Left cardiac atrium (tissue), 4 donors: ENCODE measurements around the gene DHODH. TPM values are rescaled to one million over a fixed set of nuclear protein-coding genes. Genes with fewer than 3 reads are reported as not detected.
"Not testable (repeated sequence)": the region's sequence is repeated elsewhere in the genome, so short reads cannot be mapped to it uniquely, and the experiment has no call there.

Experiments used
- ATAC-seq, 2 donors: fragments of 200-7000 bp; cut with Tn5 transposase; one replicate each; pipeline ENCODE4 v1.9.1; 2020; ENCODE audit warnings: mild to moderate bottlenecking in 2 of 2, moderate library complexity in 2 of 2
- DNase-seq: peaks from one replicate; pipeline ENCODE4 v3.0.0-alpha.2; 2020
- intact Hi-C, 2 donors: fragments of 100-400 bp; cut with DNase I; formaldehyde crosslinking; loops; one replicate each; pipeline versions ENCODE4 v1.14.1 to v1.15.1; 2022 to 2023
- total RNA-seq, 2 donors: library from RNA; stranded (reverse); fragmentation: NEBNext Ultra II Directional; extraction: Animal tissue kit (Norgen Biotek cat#: 25700); gene quantifications; one replicate each; pipeline ENCODE4 v1.2.1, GENCODE V29; 2021
- donor health status: DM: no; HTN: yes; CAD: no.
- donor health status: DM: no; HTN: yes; CAD: no; lungs with severe emphysema.
- donor health status: DM: yes; HTN: yes; CAD: no.
- donor health status: Dilated cardiomyopathy.

Gene DHODH
- total RNA-seq, 2 donors from 2014 or later: 34.5 to 44.3 TPM

DNA sequence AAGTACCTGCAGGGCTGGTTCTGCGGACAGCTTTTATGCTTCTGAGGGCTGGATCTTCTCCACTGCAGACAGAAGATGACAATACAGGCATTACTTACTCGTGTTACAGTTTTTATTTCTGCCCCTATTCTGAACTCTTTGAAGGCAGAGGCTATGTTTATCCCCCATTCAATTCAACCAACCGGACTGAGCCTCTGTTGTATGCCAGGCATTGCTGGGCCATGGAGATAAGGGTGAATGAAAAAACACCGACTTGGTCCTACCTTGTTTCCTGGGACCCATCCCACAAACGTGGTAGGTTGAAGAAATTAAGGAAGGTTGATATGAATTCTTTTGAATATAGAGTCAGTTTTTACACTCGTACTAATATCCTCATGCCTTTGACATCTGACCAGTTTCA is 35.8 kb downstream of the DHODH start:
- intact Hi-C loops: no loop called here

GRCh38 chr16:72044825-72045359 is 36.3 kb downstream of the DHODH start:
- DNase-seq (no peak), ATAC-seq (no peak)
- intact Hi-C loops: no loop called here

More for the DNA sequence above, 35.8 kb downstream of the DHODH start:
- DNase-seq: no peak
- ATAC-seq: no peak

DNA sequence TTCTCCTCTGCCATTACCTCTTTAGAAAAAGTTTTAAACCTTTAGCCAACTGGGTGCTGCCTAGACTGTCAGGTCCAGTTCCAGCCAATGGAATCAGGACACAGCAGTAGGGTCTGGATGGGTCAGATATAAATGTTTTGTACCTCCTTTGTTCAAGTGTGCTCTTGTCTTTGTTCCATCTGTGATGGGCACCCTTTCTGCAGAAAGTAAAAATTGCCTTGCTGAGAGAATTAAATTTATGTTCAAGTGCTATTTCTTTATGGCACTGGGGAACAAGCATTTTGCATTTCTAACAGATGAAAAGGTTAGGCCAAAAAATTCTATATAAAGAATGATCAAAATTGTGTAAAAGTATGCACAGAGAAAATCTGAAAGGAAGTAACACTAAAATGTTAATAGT is 40.6 kb downstream of the DHODH start:
- intact Hi-C loops: no loop called here
- ATAC-seq (no peak), DNase-seq (no peak)

- ATAC-seq (peak; percentile 54 to 74), DNase-seq (no peak)
- intact Hi-C loops: no loop called here
These were observed 42.4 kb downstream of the DHODH start for GRCh38 chr16:72050769-72051464.

DNA sequence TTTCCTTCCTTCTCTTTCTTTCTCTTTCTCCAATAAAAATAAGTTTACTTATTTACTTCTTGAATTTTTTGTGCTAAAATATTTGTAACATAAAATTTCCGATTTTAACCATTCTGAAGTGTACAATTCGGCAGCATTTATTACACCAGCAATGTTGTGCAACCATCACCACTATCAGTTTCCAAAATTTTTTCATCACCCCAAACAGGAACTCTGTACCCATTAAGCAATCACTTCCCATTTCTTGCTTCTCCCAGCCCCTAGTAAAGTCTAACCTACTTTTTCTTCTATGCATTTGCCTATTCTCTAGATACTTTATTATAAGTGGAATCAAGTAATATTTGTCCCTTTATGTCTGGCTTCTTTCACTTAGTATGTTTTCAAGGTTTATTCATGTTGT is 43.3 kb downstream of the DHODH start:
- ATAC-seq: peak; percentile 36 to 40
- intact Hi-C loops: no loop called here
- no peak for DNase-seq

DNA sequence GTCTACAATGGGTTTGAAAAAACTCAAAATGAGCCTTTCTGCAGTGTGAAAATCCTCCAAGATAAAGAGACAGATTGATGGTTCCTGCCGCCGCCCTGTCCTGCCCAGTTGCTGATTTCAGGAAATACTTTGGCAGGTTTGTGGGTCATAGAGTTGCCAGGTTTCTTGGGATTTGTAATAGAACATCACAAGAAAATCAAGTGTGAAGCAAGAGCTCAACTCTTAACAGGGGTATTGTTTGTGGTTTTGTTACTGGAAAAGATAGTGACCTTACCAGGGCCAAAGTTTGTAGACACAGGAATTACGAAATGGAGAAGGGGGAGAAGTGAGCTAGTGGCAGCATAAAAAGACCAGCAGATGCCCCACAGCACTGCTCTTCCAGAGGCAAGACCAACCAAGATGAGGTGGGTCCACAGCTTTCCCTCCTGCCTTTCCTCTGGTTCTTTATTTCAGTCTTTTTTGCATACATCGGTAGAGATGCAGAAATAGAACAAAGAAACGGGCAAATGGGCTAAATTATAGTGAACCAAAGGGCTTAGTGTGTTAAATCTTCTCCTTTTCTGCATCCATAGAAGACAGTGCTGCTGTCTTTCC is 45.8 kb downstream of the DHODH start, which contains the start of gene HP:
TSS of gene HP (plus strand) at position 252 of the 594 bp plus-strand sequence. CDS start at position 400, 148 bp downstream.
- DNase-seq, intact Hi-C loops: not testable (repeated sequence)
- ATAC-seq: peak; percentile 43 to 63

- intact Hi-C loops: no loop called here
These were observed 47.4 kb downstream of the DHODH start for GRCh38 chr16:72055911-72056310.

DNA sequence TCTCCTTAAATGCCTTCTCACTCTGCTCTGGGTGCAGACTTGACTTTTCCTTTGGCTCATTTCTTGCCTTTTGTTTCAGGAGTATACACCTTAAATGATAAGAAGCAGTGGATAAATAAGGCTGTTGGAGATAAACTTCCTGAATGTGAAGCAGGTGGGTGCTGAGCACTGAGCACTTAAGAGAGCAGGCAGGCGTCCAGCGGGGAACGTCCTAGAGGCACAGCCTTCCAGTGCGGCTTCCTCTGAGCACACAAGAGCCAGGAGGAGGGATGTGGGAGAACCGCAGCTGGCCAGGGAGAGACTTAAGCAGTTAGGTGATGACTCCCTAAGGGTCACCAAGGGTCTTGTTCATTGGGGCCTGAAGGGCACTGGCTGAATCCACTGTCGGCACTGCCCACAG is 48.8 kb downstream of the DHODH start:
- intact Hi-C loops, DNase-seq: not testable (repeated sequence)
- peak in 1 of 2 donors; percentile 35 for ATAC-seq

More at GRCh38 chr16:72055911-72056310, 47.4 kb downstream of the DHODH start:
- no peak for DNase-seq
- ATAC-seq: no peak

GRCh38 chr16:72059060-72059459 is 50.5 kb downstream of the DHODH start:
- intact Hi-C loops, DNase-seq: not testable (repeated sequence)
- peak in 1 of 2 donors; percentile 24 for ATAC-seq

- DNase-seq (no peak), ATAC-seq (no peak)
- intact Hi-C loops: no loop called here
These were observed 51.9 kb downstream of the DHODH start for GRCh38 chr16:72060405-72060804.

GRCh38 chr16:72061564-72061963 is 53.0 kb downstream of the DHODH start:
- intact Hi-C loops: no loop called here
- DNase-seq (no peak), ATAC-seq (no peak)

DNA sequence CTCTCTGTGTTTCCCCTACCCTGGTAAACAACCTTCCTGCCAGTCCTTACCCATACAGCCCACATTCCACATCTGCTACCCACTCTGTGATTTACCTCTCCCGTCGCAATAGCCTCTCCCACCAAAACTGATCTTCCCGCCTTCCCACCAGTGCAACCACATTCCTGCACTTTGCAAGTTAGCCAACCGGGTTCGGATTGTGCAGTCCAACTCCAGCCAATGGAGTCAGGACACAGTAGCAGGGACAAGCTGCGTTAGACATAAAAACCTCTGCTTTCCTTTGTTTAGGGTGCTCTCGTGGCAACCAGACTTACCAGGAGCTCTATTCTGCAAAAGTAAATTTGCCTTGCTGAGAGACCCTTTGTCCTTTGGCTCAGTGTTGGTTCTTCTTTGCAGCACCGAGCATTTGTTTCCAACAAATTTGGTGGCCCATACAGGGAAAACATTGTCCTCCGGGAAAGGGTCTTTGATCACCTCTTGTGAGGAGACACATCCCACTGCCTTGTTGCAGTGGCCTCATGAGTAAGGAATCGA is 55.9 kb downstream of the DHODH start:
- DNase-seq (no peak), ATAC-seq (no peak)
- intact Hi-C loops: no loop called here

DNA sequence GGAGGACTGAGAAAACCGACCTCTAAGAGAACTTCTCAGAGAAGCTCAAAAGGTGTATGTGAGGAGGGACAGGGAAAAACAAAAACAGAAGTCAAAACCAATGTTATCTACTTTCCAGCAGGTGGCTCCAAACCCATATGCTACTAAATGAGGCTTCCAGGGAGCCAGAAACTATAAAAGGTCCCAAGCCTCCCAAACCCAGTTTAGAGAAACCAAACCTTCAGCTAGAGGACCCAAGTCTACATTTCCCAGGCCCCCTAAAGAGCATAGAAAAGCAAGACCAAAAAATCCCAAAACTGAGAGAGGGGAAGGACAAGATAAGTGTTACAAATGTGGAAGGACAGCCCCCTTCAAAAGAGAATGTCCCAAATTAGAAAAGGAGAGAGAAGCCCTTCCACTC is 58.2 kb downstream of the DHODH start:
- DNase-seq (no peak), ATAC-seq (peak; percentile 61 to 84)
- intact Hi-C loops: loop anchor here in 1 of 2 donors (2.0 kb wide), 1 partner anchor 32 kb away; no protein-coding TSS in a partner anchor

- intact Hi-C loops: no loop called here
- ATAC-seq: no peak
- DNase-seq: no peak
These were observed 60.4 kb downstream of the DHODH start for GRCh38 chr16:72068930-72069329.

- peak; percentile 71 to 75 for ATAC-seq
- intact Hi-C loops: no loop called here
These were observed 64.2 kb downstream of the DHODH start for GRCh38 chr16:72072514-72073342.

DNA sequence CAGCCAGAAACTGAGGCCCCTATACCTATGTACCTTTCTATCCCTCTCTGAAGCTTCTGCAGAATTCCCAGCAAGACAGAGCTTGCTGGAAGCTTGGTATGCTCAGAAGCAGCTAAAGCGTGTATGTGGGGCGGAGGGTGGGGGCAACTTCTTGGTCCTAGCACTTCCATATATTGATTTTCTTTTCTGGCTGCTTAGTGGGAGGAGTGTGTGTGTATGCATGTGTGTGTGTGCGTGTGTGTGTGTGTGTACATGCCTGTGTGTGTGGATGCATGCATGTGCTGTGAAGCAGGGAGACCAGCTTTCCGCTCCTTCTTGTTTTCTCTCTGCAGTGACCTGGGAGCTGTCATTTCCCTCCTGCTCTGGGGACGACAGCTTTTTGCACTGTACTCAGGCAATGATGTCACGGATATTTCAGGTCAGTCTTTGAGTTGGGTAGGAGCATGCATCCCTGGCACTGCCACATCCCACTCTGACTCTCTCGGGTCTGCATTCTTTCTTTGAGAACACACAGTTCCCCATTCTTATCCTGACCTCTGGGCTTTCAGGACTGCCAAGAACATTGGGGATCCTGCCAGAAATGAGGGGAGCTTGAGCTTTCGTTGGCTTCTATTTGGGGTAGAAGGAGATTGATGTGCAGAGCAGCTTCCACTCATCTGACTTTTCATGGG is 65.2 kb downstream of the DHODH start:
- intact Hi-C loops: no loop called here
- ATAC-seq: peak; percentile 89 to 95

More at GRCh38 chr16:72072514-72073342, 64.2 kb downstream of the DHODH start:
- DNase-seq: no peak

DNA sequence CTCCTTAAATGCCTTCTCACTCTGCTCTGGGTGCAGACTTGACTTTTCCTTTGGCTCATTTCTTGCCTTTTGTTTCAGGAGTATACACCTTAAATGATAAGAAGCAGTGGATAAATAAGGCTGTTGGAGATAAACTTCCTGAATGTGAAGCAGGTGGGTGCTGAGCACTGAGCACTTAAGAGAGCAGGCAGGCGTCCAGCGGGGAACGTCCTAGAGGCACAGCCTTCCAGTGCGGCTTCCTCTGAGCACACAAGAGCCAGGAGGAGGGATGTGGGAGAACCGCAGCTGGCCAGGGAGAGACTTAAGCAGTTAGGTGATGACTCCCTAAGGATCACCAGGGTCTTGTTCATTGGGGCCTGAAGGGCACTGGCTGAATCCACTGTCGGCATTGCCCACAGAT is 66.5 kb downstream of the DHODH start:
- intact Hi-C loops, DNase-seq: not testable (repeated sequence)
- ATAC-seq: peak in 1 of 2 donors; percentile 63

More for the DNA sequence above, 65.2 kb downstream of the DHODH start:
- DNase-seq: peak; percentile 58
